CD4-positive, alpha-beta memory T cell (primary cell): ENCODE data around the gene PLXNA2. TPM values are rescaled to one million over a fixed set of nuclear protein-coding genes. Genes with fewer than 3 reads are reported as not detected.

Experiments
- CTCF ChIA-PET: fragments of 350-600 bp; sonication (Branson Sonifier 250); formaldehyde crosslinking; loops from one replicate; lab custom pipeline; 2021; ENCODE audit warnings: inconsistent platforms; ENCODE audit not compliant: partially characterized antibody; lab: Charles Lee
- POLR2A ChIA-PET: fragments of 350-600 bp; sonication (Branson Sonifier 250); formaldehyde crosslinking; loops from one replicate; lab custom pipeline; 2021; ENCODE audit not compliant: partially characterized antibody; lab: Charles Lee
- DNase-seq, 5 donors: peaks; one replicate each; pipeline versions ENCODE4 v3.0.0 to v3.0.0-alpha.2; 2020 to 2022; ENCODE audit warnings: mixed read lengths in 1 of 5
- H3K27ac ChIP-seq: one replicate; pipeline ENCODE4 v1.7.0; 2013; ENCODE audit warnings: low read depth, low read length
- H3K27me3 ChIP-seq: 2 replicates; pipeline ENCODE4 v1.7.0; 2013; ENCODE audit warnings: mild to moderate bottlenecking, low read length, moderate library complexity; ENCODE audit not compliant: insufficient read depth
- H3K36me3 ChIP-seq: 2 replicates; pipeline ENCODE4 v1.7.0; 2013; ENCODE audit warnings: mild to moderate bottlenecking, low read length, moderate library complexity; ENCODE audit not compliant: insufficient read depth
- H3K4me1 ChIP-seq: 2 replicates; pipeline ENCODE4 v1.7.0; 2013; ENCODE audit warnings: mild to moderate bottlenecking, low read length, moderate library complexity; ENCODE audit not compliant: insufficient read depth
- H3K4me3 ChIP-seq, 2 donors: one replicate each; pipeline ENCODE4 v1.7.0; 2013; ENCODE audit warnings: low read length in 2 of 2, mild to moderate bottlenecking in 1 of 2
- H3K9me3 ChIP-seq, 2 donors: one replicate each; pipeline ENCODE4 v1.7.0; 2013; ENCODE audit warnings: low read length in 2 of 2, control low read depth in 1 of 2; ENCODE audit not compliant: control insufficient read depth in 1 of 2
- H3K27ac Mint-ChIP-seq, 7 donors: one replicate each; pipeline ENCODE4 v1.8.0; 2020 to 2021; ENCODE audit warnings: mixed read lengths in 7 of 7, mild to moderate bottlenecking in 6 of 7, inconsistent platforms in 3 of 7, moderate library complexity in 3 of 7
- H3K27me3 Mint-ChIP-seq, 2 donors: one replicate each; pipeline ENCODE4 v1.8.0; 2020 to 2021; ENCODE audit warnings: mixed read lengths in 2 of 2
- H3K36me3 Mint-ChIP-seq, 2 donors: one replicate each; pipeline ENCODE4 v1.8.0; 2020 to 2021; ENCODE audit warnings: mixed read lengths in 2 of 2, inconsistent platforms in 1 of 2, mild to moderate bottlenecking in 1 of 2
- H3K4me1 Mint-ChIP-seq, 4 donors: one replicate each; pipeline ENCODE4 v1.8.0; 2020 to 2021; ENCODE audit warnings: mixed read lengths in 4 of 4, mild to moderate bottlenecking in 1 of 4
- H3K4me3 Mint-ChIP-seq, 8 donors: one replicate each; pipeline ENCODE4 v1.8.0; 2020 to 2021; ENCODE audit warnings: mixed read lengths in 8 of 8, mild to moderate bottlenecking in 7 of 8, moderate library complexity in 6 of 8, inconsistent platforms in 3 of 8
- H3K9me3 Mint-ChIP-seq, 8 donors: one replicate each; pipeline ENCODE4 v1.8.0; 2020 to 2021; ENCODE audit warnings: mixed read lengths in 8 of 8, mild to moderate bottlenecking in 5 of 8, inconsistent platforms in 3 of 8, moderate library complexity in 1 of 8
- intact Hi-C: fragments of 100-400 bp; cut with micrococcal nuclease; formaldehyde crosslinking; loops from one replicate; pipeline ENCODE4 v1.15.1; 2023
- polyA plus RNA-seq, 2 donors: library from polyadenylated mRNA; unstranded; fragments of 300-500 nt; fragmentation: Illumina TruSeq; gene quantifications; one replicate each; pipeline ENCODE4 v1.2.3, GENCODE V29; 2021
- total RNA-seq, 2 experiments: library from RNA; stranded (reverse); gene quantifications; one replicate each; pipeline ENCODE4 v1.2.3, GENCODE V29; 2021

Gene PLXNA2
- total and polyA plus RNA-seq, 4 experiments from 2014 or later = 0.10 to 4.0 (median 1.8) TPM

DNA sequence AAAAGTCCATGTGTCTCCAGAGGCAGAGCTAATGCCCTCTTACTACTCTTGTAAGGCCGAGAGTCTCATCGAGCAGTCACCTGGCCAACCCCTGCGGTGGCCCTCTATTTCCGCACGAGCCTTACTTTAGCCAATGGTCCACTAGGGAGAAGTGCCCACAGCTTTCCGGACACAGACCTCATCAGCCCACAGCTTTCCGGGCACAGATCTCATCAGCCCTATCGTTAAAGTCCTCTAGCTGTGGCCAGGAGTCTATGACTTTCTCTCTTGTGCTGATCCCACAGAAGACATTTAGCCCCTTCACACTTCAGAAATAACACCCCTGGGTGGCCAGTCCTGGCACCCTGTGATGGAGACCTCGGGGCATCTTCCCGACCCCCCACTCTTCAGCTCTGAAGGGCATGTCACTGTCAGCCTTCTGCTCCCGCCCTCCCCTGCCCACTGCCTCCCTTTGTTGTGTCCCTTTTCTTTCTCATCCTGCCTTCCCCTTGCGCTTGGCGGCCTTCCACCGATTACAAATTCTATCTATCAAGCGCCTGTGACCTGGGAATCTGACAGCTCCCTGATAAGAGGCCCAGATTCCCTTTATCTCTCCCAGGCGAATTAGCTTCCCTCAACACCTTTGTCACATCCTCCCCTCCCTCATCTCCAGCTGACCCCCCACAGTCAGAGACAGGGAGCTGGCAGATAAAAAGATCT, 161.0 kb downstream of the PLXNA2 start:
- DNase-seq = no peak
- Histone ChIP-seq H3K27me3 (no peaks in the 10 kb centered on the region), H3K4me3 (no peak overlapping the region), H3K36me3 (no peaks in the 10 kb centered on the region), H3K27ac (no peak overlapping the region), H3K9me3 (no peaks in the 10 kb centered on the region), H3K4me1 (peaks cover 11% of the 10 kb centered on the region)
- intact Hi-C loops = no loop called here
- Mint-ChIP-seq H3K27ac (no peak overlapping the region), H3K4me3 (no peak overlapping the region), H3K27me3 (no peaks in the 10 kb centered on the region), H3K4me1 (peaks cover 14 to 24% (median 17%) of the 10 kb centered on the region in 4 donors), H3K9me3 (peaks cover 0 to 4% (median 0%) of the 10 kb centered on the region in 8 donors), H3K36me3 (no peaks in the 10 kb centered on the region)
- CTCF ChIA-PET = interaction anchor here (1.2 to 3.1 kb wide), 2 partner anchors 11 to 13 kb away, joined by 4 to 16 read pairs; no protein-coding TSS in a partner anchor
- POLR2A ChIA-PET = no interaction called here

DNA sequence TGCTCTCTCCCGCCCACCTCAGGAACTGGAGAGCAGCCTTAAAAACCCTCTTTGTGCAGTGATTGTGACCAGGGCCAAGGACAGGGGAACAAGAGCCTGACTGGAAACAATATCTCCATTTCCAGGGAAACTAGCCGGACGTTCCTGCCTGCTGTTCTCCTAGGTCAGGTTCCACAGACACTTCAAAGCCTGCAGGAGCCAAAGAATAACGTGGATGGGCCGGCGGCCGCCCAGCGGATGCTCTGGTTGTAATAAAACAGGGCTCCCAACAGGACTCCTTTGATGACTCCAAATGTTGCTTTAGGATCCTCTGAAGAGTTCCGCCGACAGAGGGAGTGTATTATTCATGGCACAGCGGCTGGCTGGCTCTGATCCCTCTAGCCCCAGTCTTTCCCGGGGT, 162.2 kb downstream of the PLXNA2 start:
- Histone ChIP-seq H3K9me3 (no peaks in the 10 kb centered on the region), H3K36me3 (no peaks in the 10 kb centered on the region), H3K27me3 (no peaks in the 10 kb centered on the region), H3K4me3 (no peak overlapping the region), H3K27ac (no peak overlapping the region), H3K4me1 (peaks cover 11% of the 10 kb centered on the region)
- CTCF ChIA-PET = interaction anchor here (0.7 to 3.1 kb wide), 4 partner anchors 9 to 60 kb away, joined by 3 to 16 read pairs (median 4); no protein-coding TSS in a partner anchor
- Mint-ChIP-seq H3K36me3 (no peaks in the 10 kb centered on the region), H3K4me3 (no peak overlapping the region), H3K27me3 (no peaks in the 10 kb centered on the region), H3K4me1 (peaks cover 10 to 15% (median 14%) of the 10 kb centered on the region in 4 donors), H3K9me3 (peaks cover 0 to 4% (median 0%) of the 10 kb centered on the region in 8 donors), H3K27ac (no peak overlapping the region)
- intact Hi-C loops = no loop called here
- POLR2A ChIA-PET = no interaction called here
- DNase-seq = no peak

DNA sequence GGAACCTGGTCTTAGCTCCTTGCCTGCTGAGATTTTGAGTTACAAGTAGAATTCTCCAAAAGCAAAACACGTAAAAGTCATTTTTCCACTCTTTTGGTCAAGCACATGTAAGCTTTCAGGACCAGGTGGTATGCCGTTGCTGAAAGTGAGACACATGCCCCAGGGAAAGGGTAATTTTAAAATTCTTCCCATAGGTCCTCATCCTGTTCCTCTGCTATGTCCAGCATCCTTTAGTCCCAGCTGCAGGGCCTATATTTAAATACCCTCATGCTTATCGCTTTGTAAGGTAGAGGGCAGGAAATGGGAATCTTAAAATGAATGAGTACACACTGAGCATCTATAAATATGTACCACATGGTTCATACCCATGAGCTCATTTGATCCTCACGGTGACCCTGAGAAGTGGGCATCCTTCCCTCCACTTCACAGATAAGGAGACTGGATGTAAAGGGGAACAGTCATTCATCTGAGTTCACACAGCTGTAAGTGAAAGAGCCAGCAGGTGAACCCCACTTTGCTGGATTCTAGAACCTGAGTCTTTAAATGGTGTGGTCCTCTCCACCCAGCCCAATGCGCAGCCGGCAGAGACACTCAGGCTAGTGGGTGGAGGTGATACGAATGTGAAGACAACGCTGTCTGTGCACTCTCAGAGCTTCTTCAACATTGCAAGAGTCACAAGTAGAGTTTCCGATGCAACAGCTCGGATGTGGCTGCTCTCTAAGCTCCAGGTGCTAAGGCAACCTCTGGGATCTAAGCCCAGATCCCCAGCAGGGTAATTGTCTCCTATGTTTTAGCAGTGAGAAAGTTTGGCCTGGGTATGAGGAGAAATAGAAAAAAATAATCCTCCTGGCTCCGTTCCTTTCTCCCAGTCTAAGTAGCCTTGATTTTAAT, 163.5 kb downstream of the PLXNA2 start:
- CTCF ChIA-PET = interaction anchor here (0.8 kb wide), 1 partner anchor 17 kb away, joined by 3 read pairs; no protein-coding TSS in a partner anchor
- H3K27ac Mint-ChIP-seq = no peak overlapping the region
- intact Hi-C loops = no loop called here

DNA sequence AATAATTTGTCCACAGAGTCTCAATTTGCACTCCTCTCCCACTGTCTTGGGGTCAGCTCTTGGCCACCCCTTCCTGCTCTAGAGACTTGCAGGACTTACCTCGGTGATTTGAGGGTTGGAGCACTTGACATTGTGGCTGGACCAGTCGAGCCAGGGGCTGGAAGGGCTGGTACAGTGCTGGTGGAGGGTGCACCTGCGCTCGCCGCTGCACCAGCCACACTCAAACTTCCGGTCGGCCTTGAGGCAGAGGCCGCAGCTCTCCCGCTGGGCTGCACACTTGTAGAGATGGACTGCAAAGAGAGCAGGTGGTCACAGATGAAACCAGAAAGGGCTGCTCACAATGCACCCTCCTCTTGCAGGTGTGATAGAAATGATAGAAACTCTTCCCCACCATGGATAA, 165.0 kb downstream of the PLXNA2 start:
- Mint-ChIP-seq H3K27me3 (peaks cover 0 to 4% of the 10 kb centered on the region in 2 donors), H3K4me1 (no peaks in the 10 kb centered on the region), H3K36me3 (no peaks in the 10 kb centered on the region), H3K4me3 (no peak overlapping the region), H3K27ac (no peak overlapping the region), H3K9me3 (peaks cover 0 to 2% (median 0%) of the 10 kb centered on the region in 8 donors)
- ChIA-PET CTCF (no interaction called here), POLR2A (no interaction called here)
- H3K27me3 ChIP-seq = no peaks in the 10 kb centered on the region
- H3K9me3 ChIP-seq = no peaks in the 10 kb centered on the region
- H3K4me1 ChIP-seq = no peaks in the 10 kb centered on the region
- intact Hi-C loops = no loop called here
- H3K36me3 ChIP-seq = no peaks in the 10 kb centered on the region
- no peak overlapping the region for H3K4me3 ChIP-seq
- no peak for DNase-seq
- no peak overlapping the region for H3K27ac ChIP-seq

More for the DNA sequence above, 163.5 kb downstream of the PLXNA2 start:
- Histone ChIP-seq H3K27ac (no peak overlapping the region), H3K9me3 (no peaks in the 10 kb centered on the region), H3K27me3 (no peaks in the 10 kb centered on the region), H3K4me3 (no peak overlapping the region), H3K36me3 (no peaks in the 10 kb centered on the region), H3K4me1 (no peaks in the 10 kb centered on the region)
- DNase-seq = no peak
- H3K9me3 Mint-ChIP-seq = peaks cover 0 to 2% (median 0%) of the 10 kb centered on the region in 8 donors
- H3K36me3 Mint-ChIP-seq = no peaks in the 10 kb centered on the region
- H3K4me3 Mint-ChIP-seq = no peak overlapping the region
- peaks cover 0 to 2% of the 10 kb centered on the region in 2 donors for H3K27me3 Mint-ChIP-seq
- peaks cover 0 to 2% (median under 1%) of the 10 kb centered on the region in 4 donors for H3K4me1 Mint-ChIP-seq
- POLR2A ChIA-PET = interaction anchor here (1.1 kb wide), 1 partner anchor 9 kb away, joined by 3 read pairs; no protein-coding TSS in a partner anchor

DNA sequence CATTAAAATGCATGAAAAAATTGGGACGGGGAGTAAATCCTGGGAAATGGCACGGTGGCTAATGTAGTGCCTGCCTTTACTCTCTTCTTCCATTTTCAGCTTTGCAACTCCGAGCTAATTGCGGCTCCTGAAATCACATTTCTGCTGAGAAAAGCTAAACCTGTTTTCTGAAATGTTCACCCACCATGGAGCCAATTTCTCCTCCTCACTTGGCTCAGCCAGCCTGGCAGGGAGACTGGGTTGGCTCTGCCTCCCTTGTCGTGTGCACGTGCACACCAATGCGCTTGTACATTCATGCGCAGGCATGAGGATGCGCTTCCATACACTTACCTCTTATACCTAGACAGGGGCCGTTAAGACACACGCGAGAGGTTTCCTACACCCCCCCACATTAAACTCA, 165.4 kb downstream of the PLXNA2 start:
- Mint-ChIP-seq H3K4me3 (no peak overlapping the region), H3K9me3 (peaks cover 0 to 2% (median 0%) of the 10 kb centered on the region in 8 donors), H3K27me3 (peaks cover 0 to 4% of the 10 kb centered on the region in 2 donors), H3K4me1 (no peaks in the 10 kb centered on the region), H3K36me3 (no peaks in the 10 kb centered on the region), H3K27ac (no peak overlapping the region)
- Histone ChIP-seq H3K27ac (no peak overlapping the region), H3K36me3 (no peaks in the 10 kb centered on the region), H3K4me3 (no peak overlapping the region), H3K4me1 (no peaks in the 10 kb centered on the region), H3K27me3 (no peaks in the 10 kb centered on the region), H3K9me3 (no peaks in the 10 kb centered on the region)
- ChIA-PET CTCF (no interaction called here), POLR2A (no interaction called here)
- no peak for DNase-seq
- intact Hi-C loops = no loop called here

DNA sequence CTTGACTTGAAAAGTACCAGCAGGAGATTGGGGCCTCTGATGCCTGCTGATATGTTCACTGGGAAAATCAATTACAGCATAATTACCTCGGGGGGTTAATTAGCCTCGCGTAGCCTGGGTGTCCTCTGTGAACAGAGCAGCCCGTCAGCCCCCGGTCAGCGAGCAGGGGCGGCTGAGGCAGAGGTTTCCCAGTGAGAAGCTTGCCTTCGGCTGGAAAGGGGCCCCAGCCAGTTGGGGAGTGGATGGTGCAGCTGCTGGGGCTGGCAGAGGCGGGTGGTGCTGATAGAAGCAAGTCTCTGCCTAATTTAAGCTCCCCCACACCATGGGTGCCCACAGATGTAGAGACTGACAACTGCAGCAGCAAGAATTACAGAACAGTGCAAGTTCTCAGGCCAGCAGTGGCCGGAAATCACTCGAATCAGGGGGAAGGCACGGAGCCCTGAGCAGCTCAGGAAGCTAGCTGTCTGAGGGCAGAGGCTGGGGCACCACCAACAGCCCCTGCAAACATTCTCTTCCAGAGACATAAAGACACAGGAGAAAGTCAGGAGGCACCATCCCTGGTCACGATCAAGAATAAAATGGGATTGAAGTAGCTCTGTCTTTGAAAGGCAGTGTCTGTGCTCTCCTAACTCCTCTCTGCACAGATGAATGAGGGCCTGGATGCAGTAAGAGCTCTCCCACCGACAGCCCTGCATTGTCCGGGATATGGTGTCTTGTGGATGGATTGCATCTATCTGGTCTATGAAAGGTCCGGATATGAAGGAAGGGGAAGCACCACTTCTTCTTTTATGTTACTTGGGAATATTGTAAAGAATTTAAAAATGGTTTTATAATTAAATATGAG, 166.7 kb downstream of the PLXNA2 start:
- intact Hi-C loops = no loop called here
- peak overlapping the region in 1 of 7 donors; percentile 23 for H3K27ac Mint-ChIP-seq
- peaks cover 0 to 4% of the 10 kb centered on the region in 2 donors for H3K27me3 Mint-ChIP-seq
- no peaks in the 10 kb centered on the region for H3K4me1 Mint-ChIP-seq
- H3K27me3 ChIP-seq = no peaks in the 10 kb centered on the region
- H3K36me3 Mint-ChIP-seq = no peaks in the 10 kb centered on the region
- no peaks in the 10 kb centered on the region for H3K4me1 ChIP-seq
- ChIA-PET CTCF (no interaction called here), POLR2A (no interaction called here)
- H3K27ac ChIP-seq = no peak overlapping the region
- no peak for DNase-seq
- no peak overlapping the region for H3K4me3 Mint-ChIP-seq
- H3K9me3 Mint-ChIP-seq = peaks cover 0 to 2% (median 0%) of the 10 kb centered on the region in 8 donors
- H3K4me3 ChIP-seq = no peak overlapping the region
- H3K9me3 ChIP-seq = no peaks in the 10 kb centered on the region
- H3K36me3 ChIP-seq = no peaks in the 10 kb centered on the region
